Measurements from ENCODE around the gene CARD19. TPM values are rescaled to one million over a fixed set of nuclear protein-coding genes. Genes with fewer than 3 reads are reported as not detected.

Gene CARD19
- total RNA-seq, 3 donors from 2014 or later, result 59.0 to 79.3 (median 62.1) TPM

- no peaks in the 10 kb centered on the region for H3K36me3 ChIP-seq
- TF ChIP-seq CTCF (IDR thresholded peaks at IDR 0.05), result no peak
- TF ChIP-seq POLR2A (IDR thresholded peaks at IDR 0.05), result no peak
- TF ChIP-seq POLR2AphosphoS5 (IDR thresholded peaks at IDR 0.05), result no peak
- no peak for DNase-seq (ENCODE audit: low spot score in 2 of 2)
- peaks cover 4 to 5% of the 10 kb centered on the region in 2 donors for H3K4me1 ChIP-seq
- no peaks in the 10 kb centered on the region for H3K27me3 ChIP-seq
- H3K27ac ChIP-seq, result peak overlapping the region in 1 of 2 donors; percentile 43
- no peaks in the 10 kb centered on the region for H3K9me3 ChIP-seq
- intact Hi-C loops (cut with DNase I; ENCODE audit: low total_unique reads), result loop anchor here (10.0 kb wide), 1 partner anchor 1656 kb away; no protein-coding TSS in a partner anchor
- no peak overlapping the region for H3K4me3 ChIP-seq
Observed at GRCh38 chr9:93060746-93061259, 35.2 kb upstream of the CARD19 start.

GRCh38 chr9:93061260-93061751, 34.7 kb upstream of the CARD19 start:
- no peak for DNase-seq (ENCODE audit: low spot score in 2 of 2)
- peak overlapping the region in 1 of 2 donors; percentile 43 for H3K27ac ChIP-seq
- H3K9me3 ChIP-seq, result no peaks in the 10 kb centered on the region
- H3K4me1 ChIP-seq, result peaks cover 4 to 5% of the 10 kb centered on the region in 2 donors
- no peaks in the 10 kb centered on the region for H3K36me3 ChIP-seq
- intact Hi-C loops (cut with DNase I; ENCODE audit: low total_unique reads), result loop anchor here (10.0 kb wide), 1 partner anchor 1657 kb away; no protein-coding TSS in a partner anchor
- H3K4me3 ChIP-seq, result no peak overlapping the region
- TF ChIP-seq CTCF (IDR thresholded peaks at IDR 0.05) (no peak), POLR2AphosphoS5 (IDR thresholded peaks at IDR 0.05) (no peak), POLR2A (IDR thresholded peaks at IDR 0.05) (no peak)
- H3K27me3 ChIP-seq, result no peaks in the 10 kb centered on the region

- Histone ChIP-seq H3K4me1 (peaks cover 4 to 5% of the 10 kb centered on the region in 2 donors), H3K27me3 (no peaks in the 10 kb centered on the region), H3K9me3 (no peaks in the 10 kb centered on the region), H3K4me3 (no peak overlapping the region), H3K36me3 (no peaks in the 10 kb centered on the region), H3K27ac (no peak overlapping the region)
- TF ChIP-seq POLR2AphosphoS5 (IDR thresholded peaks at IDR 0.05) (no peak), POLR2A (IDR thresholded peaks at IDR 0.05) (no peak), CTCF (IDR thresholded peaks at IDR 0.05) (no peak)
- DNase-seq (ENCODE audit: low spot score in 2 of 2), result no peak
- intact Hi-C loops (cut with DNase I; ENCODE audit: low total_unique reads), result loop anchor here (10.0 kb wide), 1 partner anchor 1657 kb away; no protein-coding TSS in a partner anchor
Observed at GRCh38 chr9:93061791-93062763, 33.9 kb upstream of the CARD19 start.

- Histone ChIP-seq H3K36me3 (no peaks in the 10 kb centered on the region), H3K27me3 (no peaks in the 10 kb centered on the region), H3K4me3 (no peak overlapping the region), H3K9me3 (no peaks in the 10 kb centered on the region), H3K27ac (peak overlapping the region in 1 of 2 donors; percentile 71), H3K4me1 (peaks cover 0 to 4% of the 10 kb centered on the region in 2 donors)
- intact Hi-C loops (cut with DNase I; ENCODE audit: low total_unique reads), result loop anchor here (10.0 kb wide), 1 partner anchor 1660 kb away; no protein-coding TSS in a partner anchor
- peak in 1 of 2 donors; percentile 34 for DNase-seq (ENCODE audit: low spot score in 2 of 2)
- TF ChIP-seq CTCF (IDR thresholded peaks at IDR 0.05), result no peak
- no peak for TF ChIP-seq POLR2AphosphoS5 (IDR thresholded peaks at IDR 0.05)
- TF ChIP-seq POLR2A (IDR thresholded peaks at IDR 0.05), result no peak
Observed at GRCh38 chr9:93064392-93065134, 31.5 kb upstream of the CARD19 start.

Data from breast epithelium (tissue), 4 donors.